Right kidney (tissue), 9 donors: ENCODE measurements around the gene ZBTB26.
A peak's percentile ranks its signal among the peaks of the same experiment; 100 is the strongest.

Experiments
- DNase-seq: peaks from one replicate; pipeline ENCODE4 v3.0.0-alpha.2; 2016
- long read RNA-seq, 8 donors: transcript quantifications; one replicate each; lab custom pipeline, GENCODE V29; 2026

Gene ZBTB26
- long read RNA-seq, donor 1, full-length matches to known transcripts = 7 of 7 reads
- long read RNA-seq, donor 1, partial matches to known transcripts = 0 of 7 reads
- long read RNA-seq, donor 1, other reads (novel, unspliced or antisense) = 0 of 7 reads
- long read RNA-seq, donor 2, full-length matches to known transcripts = 4 of 4 reads
- long read RNA-seq, donor 2, partial matches to known transcripts = 0 of 4 reads
- long read RNA-seq, donor 2, other reads (novel, unspliced or antisense) = 0 of 4 reads
- long read RNA-seq, donor 3, full-length matches to known transcripts = 2 of 2 reads
- long read RNA-seq, donor 3, partial matches to known transcripts = 0 of 2 reads
- long read RNA-seq, donor 3, other reads (novel, unspliced or antisense) = 0 of 2 reads
- long read RNA-seq, donor 4, full-length matches to known transcripts = 3 of 3 reads
- long read RNA-seq, donor 4, partial matches to known transcripts = 0 of 3 reads
- long read RNA-seq, donor 4, other reads (novel, unspliced or antisense) = 0 of 3 reads
- long read RNA-seq, donor 5, full-length matches to known transcripts = 5 of 5 reads
- long read RNA-seq, donor 5, partial matches to known transcripts = 0 of 5 reads
- long read RNA-seq, donor 5, other reads (novel, unspliced or antisense) = 0 of 5 reads
- long read RNA-seq, donor 6, full-length matches to known transcripts = 4 of 4 reads
- long read RNA-seq, donor 6, partial matches to known transcripts = 0 of 4 reads
- long read RNA-seq, donor 6, other reads (novel, unspliced or antisense) = 0 of 4 reads
- long read RNA-seq, donor 7, full-length matches to known transcripts = 1 of 11 reads
- long read RNA-seq, donor 7, partial matches to known transcripts = 10 of 11 reads
- long read RNA-seq, donor 7, other reads (novel, unspliced or antisense) = 0 of 11 reads
- long read RNA-seq, donor 8, full-length matches to known transcripts = 9 of 9 reads
- long read RNA-seq, donor 8, partial matches to known transcripts = 0 of 9 reads
- long read RNA-seq, donor 8, other reads (novel, unspliced or antisense) = 0 of 9 reads

GRCh38 chr9:122931226-122932121 lies at the start of gene ZBTB26:
Gene ZBTB26, minus strand, starts transcription at chr9:122931512. Its CDS starts 11,578 bp downstream, at chr9:122919934.
- DNase-seq = peak; percentile 93

DNA sequence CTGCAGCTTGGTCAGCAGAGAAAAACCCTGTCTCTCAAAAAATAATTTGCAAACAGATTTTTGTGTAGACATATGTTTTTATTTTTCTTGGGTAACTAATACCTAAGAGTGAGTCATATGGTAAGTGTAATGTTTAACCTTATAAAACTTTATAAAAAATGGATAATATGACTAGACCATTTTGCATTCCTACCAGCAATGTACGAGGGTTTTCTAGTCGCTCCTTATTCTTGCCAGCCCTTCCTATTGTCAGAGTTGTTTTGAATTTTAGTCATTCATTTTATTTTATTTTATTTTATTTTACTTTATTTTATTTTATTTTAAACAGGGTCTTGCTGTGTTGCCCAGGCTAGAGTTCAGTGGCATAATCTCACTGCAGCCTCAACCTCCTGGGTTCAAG lies 47.3 kb upstream of the ZBTB26 start:
- DNase-seq = no peak

GRCh38 chr9:122975196-122975595 lies 43.9 kb upstream of the ZBTB26 start:
- no peak for DNase-seq

DNA sequence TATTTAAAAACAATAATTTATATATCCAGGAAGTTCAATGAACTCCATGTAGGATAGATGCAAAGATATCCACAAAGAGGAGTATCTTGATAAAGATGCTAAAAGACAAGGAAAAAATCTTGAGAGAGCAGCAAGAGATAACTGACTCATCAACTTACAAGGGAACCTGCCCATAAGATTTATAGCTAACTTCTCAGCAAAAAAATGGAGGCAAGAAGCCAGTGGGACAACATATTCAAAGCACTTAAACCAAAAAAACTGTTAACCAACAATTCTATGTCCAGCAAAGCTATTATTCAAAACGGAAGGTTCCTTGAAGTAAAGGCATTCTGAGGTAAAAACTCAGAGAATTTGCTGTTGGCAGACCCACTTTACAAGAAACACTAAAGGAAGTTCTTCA lies 29.8 kb upstream of the ZBTB26 start:
- no peak for DNase-seq

DNA sequence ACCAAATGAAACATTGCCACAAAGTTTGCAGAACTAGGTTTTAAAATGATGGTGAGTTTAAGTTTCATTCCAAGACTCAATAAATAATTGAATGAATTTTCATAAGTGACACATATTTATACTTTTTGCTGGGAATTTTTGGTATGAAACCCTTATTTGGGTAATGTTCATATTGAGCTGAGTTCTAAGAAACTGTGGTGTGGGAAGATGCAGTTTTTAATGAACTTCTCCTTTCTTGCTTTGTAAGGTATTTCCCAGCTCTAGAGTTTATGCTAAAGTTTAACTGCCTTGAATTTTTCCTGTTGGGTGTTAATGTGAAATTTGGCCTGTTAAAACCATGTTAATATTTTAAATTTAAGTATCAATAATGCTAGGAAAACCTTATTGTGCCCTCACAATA lies 24.6 kb upstream of the ZBTB26 start:
- no peak for DNase-seq

DNA sequence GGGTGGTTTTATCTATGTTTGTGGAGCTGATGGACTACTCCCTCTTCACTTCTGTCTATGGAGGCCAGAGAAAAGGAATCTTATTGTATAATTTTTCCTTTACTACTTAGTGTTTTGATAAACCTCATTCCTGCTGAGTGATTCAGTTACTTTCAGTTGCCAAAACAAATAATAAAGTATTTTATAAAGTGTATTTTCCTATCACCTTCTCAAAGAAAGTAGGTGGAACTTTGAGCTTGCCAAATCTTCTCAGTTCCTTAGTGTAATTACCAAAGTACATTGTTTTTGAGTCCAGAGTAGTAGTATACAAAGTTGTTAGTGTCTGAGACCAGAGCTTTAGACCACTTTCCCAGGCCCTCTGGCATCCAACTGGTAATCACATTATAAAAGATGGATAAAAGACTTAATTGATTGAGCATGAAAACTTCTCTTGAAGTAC lies 23.0 kb upstream of the ZBTB26 start:
- DNase-seq = no peak

GRCh38 chr9:122951056-122951455 lies 19.7 kb upstream of the ZBTB26 start:
- DNase-seq = no peak

DNA sequence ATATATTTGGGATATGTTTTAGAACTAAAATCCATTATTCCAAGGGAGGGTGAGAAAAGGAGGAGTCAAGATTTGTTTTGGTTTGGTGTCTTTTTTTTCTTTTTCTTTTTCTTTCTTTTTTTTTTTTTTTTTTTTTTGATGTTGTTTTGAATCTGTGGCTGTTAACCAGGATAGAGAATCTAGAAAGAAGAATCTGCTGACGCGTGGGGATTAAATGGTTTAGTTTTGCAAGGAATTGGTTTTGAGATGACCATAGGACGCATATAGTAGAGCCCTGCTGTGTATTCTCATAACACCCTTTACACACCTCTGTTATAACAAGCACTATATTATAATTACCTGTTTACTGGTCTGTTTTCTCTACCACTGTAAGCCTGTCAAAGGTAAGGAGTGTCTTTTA lies 19.0 kb upstream of the ZBTB26 start:
- DNase-seq = no peak

GRCh38 chr9:122949696-122950095 lies 18.4 kb upstream of the ZBTB26 start:
- DNase-seq = no peak

GRCh38 chr9:122948313-122948712 lies 17.0 kb upstream of the ZBTB26 start:
- no peak for DNase-seq

DNA sequence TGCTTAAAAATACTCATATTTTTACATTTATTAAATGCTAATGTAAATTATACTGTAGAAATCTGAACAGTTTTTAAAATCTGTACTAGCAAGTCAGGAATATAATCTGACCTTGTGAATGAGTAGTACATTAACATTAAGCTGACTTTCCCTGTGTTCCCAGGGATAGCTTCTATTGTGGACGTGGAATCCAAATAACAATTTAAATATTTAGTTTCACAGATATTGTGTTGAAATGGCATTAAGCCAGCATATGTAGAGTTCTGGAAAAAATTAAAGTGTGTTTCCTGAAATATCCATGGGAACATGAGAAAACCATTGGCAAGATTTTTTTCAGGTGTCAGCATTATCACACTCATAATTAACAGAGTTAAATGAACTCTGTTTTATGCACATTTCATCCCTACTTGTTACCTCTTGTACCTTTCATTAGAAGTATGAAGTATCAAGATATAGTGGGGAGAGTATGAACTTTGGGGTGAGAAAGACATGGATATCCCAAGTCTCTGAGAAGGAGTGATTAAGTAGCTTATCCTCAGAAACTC lies 15.2 kb upstream of the ZBTB26 start:
- DNase-seq = no peak

- DNase-seq = no peak
These were observed 13.9 kb upstream of the ZBTB26 start for GRCh38 chr9:122944960-122945888.

GRCh38 chr9:122941582-122942234 lies 10.4 kb upstream of the ZBTB26 start:
- no peak for DNase-seq

- DNase-seq = peak; percentile 98
These were observed 9.7 kb upstream of the ZBTB26 start, which contains the start of gene RABGAP1 for GRCh38 chr9:122940749-122941581. Gene RABGAP1, plus strand, starts transcription at chr9:122941020. Its CDS starts 16,040 bp downstream, at chr9:122957060.

- no peak for DNase-seq
These were observed 9.1 kb upstream of the ZBTB26 start for GRCh38 chr9:122940454-122940748.

DNA sequence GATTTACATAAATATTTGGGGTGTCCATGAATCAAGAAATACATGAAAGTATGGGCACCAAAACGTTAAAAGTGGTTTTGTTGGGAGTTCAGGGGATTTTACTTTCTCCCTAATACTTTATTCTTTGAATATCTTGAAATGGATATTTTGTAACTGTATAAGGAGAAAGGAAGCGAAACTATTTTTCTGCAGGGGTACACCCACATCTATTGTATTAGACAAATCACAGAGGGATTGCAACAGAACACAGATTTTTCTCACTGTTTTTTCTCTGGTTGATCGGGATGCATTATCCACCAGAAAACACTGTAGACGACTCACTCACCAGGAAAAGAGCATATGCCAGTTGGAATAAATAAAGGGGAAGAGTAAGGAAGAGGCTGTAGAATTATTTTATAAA lies 8.3 kb upstream of the ZBTB26 start:
- no peak for DNase-seq

- no peak for DNase-seq
These were observed 5.6 kb upstream of the ZBTB26 start for GRCh38 chr9:122936883-122937282.

GRCh38 chr9:122936464-122936863 lies 5.2 kb upstream of the ZBTB26 start:
- no peak for DNase-seq
